GM18519 (cell line): ENCODE results near the gene C17orf114.
A peak's percentile ranks its signal among the peaks of the same experiment; 100 is the strongest.

Source experiments
- ATAC-seq: cut with Tn5 transposase; IDR thresholded peaks from one replicate; pipeline ENCODE4 v1.9.1; 2021; ENCODE audit warnings: mild to moderate bottlenecking, moderate library complexity; ENCODE audit not compliant: unreplicated experiment, low FRiP score

Gene C17orf114

DNA sequence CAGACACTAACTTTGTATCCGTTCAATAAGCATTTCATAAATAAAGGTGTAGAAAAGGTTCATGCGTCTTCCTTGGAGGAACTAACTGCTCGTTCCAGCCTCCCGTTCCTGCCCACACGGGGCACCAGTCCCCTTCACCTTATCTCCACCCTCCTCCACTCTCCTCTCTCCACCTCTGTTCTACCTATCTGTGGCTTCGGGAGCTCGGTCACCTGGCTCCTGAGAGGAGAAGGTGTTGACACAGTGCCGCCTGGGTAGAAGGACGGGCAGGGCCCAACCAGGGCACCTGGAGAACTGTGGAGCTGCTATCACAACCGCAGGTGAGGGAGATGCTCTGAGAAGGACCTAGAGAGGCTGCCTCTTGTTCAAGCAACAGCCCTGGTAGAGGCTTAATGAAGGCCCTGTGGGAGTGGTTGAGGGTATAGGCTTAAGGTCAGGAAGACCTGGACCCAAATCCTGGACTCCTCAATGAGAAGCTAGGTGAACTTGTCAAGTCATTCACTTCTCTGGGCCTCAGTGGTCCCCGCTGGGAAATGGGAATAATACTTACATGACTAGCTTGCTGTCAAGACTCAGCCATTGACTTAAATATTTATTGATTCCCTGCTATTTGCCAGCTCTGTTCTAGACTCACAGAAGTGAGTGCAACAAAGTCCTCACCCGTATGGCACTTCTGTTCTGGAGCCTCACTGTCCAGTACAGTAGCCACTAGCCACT, 21.4 kb upstream of the C17orf114 start:
- no peak for ATAC-seq

DNA sequence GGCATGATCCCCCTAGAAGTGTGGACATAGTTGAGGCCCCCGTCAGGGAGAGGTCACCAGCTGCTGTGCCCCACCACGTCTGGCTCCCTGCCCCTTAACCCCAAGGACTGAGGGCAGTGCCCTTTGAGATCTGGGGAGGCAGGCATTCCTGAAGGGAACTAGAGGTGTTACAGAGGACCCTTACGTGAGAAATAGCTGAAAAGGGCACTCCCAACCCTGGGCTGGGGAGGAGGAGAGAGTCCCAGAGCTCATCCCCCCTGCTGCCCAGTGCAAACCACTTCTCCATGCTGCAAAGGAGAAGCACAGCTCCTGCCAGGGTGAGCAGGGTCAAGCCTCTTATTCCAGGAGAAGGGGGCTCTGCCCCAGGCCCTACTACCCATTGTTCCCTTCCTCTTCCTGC, 20.7 kb upstream of the C17orf114 start:
- ATAC-seq, result no peak

DNA sequence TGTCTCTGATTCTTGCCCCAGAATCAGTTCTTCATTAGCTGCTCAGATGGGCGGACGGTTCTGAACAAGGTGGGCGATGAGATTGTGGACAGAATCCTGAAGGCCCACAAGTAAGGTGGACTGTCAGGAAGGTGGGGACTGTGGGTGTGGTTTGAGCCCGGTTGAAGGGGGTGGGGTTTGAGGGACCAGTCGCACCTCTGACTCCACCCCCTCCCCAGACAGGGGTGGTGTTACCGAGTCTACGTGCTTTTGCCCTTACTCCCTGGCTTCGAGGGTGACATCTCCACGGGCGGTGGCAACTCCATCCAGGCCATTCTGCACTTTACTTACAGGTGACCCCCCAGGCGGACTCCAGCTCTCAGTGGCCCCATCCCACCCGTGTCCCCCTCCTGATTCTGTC, 16.1 kb upstream of the C17orf114 start:
- ATAC-seq, result no peak

DNA sequence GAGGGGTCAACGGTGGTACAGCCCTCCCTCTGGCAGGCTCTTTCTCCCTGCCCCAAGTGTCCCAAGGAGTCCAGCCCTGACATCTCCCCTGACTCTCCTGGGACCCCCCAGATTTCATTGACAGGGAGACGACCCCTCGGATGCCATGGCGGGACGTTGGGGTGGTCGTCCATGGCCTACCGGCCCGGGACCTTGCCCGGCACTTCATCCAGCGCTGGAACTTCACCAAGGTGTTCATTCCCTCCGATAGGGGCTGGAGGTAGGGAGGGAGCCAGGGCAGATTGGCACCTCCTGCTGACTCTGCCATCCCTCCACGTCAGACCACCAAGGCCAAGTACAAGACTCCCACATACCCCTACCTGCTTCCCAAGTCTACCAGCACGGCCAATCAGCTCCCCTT, 14.7 kb upstream of the C17orf114 start:
- no peak for ATAC-seq

DNA sequence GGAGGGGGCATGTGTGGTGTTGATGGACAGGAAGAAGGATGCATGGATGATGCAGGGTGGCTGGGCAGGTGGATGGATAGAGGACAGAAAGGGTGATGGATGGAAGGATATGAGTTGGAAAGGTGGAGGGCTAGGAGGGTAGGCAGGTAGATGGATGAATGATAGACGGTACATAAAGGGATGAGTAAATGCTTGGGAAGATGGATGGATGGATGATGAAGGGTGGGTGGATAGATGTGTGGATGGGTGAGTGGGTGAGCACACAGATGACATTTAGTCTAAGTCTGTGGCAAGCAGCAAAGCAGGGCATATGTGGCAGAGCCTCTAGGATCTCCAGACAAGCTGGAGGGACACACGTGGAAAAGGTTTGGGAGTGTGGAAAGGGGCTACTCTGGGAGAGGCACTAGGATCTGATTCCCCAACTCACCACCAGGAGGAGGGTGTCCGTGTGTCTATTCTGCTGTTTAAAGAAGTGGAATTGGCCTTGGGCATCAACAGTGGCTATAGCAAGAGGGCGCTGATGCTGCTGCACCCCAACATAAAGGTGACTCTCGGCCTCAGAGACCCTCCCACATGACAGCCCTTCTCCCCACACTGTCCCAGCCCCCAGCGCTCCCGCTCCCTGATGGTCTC, 13.0 kb upstream of the C17orf114 start:
- no peak for ATAC-seq

DNA sequence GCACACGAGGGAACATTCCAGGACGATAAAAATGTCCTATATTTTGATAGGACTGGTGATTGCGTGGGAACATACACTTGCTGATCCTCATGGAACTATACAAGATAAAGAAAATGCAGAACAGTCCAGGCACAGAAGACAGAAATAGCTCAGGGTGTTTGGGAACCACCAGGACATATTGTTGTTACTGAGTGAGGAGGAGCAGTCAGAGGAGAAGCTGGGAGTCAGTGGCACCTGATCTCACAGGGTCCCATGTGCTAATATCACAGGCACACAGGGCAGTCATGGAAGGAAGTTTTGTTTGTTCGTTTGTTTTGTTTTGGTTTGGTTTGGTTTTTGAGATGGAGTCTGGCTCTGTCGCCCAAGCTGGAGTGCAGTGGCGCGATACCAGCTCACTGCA, 10.6 kb upstream of the C17orf114 start:
- ATAC-seq, result no peak

DNA sequence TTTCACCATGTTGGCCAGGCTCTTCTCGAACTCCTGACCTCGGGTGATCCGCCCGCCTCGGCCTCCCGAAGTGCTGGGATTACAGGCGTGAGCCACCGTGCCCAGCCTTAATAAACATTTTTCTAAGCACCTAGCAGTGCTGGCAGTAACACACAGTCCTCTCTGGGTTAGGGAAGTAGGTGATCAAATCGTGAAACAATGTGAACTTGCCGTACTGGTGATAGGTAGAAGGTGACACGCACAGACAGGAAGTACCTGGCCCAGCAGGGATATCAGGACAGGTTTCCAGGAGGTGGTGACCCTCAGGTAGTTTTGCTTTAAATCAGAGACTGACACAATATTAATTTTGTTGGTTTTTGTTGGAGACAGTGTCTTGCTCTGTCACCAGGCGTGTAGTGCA, 9.3 kb upstream of the C17orf114 start:
- no peak for ATAC-seq

DNA sequence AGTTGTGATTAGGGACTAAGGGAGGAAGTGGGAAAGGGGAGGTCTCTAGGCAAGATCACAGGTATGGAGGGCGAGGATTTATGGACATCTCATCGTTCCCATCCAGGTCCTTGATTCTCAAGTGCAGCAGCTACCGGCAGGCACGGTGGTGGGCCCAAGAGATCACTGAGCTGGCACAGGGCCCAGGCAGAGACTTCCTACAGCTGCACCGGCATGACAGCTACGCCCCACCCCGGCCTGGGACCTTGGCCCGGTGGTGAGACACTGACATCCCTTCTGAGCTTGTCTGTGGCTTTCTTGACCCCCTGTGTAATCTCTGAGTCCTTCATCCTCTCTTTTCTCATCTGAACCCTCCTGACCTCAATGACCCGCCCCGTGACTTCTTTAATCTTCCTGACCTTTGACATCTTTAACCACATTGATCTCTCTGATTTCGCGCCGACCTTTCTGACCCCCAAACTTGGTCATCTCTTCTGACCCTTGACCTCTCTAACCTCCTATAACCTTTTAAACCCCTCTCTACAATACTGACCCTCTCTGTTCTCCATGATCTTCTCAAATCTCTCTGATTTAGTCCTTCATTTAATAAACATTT, 8.7 kb upstream of the C17orf114 start:
- no peak for ATAC-seq

DNA sequence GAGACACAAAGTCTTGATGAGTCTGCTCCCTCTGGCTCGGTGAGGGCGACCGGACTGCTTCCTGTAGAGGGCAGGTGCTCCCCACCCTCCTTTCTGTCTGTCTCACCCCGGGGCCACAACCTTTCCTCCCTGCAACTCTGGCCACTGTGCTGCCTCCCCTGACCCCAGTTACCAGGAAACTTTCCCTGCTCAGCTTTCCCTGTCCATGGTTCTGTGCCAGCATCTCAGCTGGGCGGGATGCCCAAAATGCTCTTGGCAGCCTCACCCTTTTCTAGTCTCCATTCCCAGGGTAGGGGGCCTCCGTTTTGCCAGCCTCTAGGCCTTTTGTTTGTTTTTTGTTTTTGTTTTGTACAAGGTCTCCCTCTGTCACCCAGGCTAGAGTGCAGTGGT, 6.2 kb upstream of the C17orf114 start:
- ATAC-seq, result no peak

DNA sequence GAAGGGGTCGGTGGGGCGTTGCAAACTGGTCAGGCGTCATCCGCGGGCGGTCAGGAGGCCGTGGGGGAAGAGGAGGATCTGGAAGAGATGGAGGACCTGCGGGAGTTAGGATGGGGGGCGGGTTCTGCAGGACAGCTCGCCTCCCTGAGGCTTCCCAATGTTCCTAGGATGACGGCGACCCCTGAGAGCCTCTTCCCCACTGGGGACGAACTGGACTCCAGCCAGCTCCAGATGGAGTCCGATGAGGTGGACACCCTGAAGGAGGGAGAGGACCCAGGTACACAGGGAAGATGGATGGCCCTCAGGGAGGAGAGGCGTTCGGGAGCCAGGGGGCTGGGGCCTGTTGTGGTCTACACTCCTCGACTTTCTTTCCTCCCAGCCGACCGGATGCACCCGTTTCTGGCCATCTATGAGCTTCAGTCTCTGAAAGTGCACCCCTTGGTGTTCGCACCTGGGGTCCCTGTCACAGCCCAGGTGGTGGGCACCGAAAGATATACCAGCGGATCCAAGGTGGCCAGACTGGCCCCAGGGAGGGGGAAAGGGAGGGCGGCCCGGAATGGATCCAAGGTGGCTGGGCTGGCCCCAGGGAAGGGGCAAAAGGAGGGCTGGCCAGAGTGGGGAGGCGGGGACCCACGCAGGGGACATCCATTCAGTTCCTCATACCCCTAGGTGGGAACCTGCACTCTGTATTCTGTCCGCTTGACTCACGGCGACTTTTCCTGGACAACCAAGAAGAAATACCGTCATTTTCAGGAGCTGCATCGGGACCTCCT, 5.7 kb upstream of the C17orf114 start:
- no peak for ATAC-seq

DNA sequence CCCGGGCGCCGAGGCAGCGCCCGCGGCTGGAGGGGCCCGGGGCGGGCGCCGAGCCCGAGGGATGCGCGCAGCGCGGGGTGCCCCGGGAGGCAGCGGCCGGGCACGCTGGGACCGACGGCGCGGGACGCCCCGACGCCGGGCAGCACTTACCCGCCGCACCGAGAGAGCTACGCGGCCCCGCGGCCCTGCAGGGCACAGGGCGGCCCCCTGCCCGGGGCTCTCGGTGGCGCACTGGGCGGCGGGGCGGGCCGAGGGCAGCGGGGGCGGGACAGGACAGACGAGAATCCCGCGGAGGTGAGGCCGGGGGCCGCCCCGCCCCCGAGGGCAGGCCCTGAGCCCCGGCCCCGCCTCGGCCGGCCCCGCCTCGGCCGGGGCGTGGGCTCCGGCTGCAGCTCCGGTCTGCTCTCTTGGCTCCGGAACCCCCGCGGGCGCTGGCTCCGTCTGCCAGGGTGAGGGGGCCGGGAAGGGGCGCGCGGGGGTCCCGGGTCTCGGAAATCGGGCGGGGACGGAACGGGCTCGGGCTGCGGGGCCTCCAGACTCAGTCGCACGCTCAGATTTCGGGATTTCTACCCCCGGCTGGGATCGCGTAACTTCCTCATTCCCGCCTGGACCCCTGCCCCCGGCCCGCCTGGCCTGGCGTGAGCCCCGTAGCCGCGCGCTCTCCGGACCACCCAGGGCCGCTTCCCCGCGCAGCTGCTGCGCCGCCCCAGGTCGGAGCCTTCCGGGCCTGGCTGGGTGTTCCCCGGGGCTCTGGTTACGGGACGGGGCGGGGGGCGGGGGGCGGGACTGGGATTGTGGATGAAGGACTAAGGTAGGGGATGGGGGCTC, 4.9 kb upstream of the C17orf114 start, which contains the start of gene PLD2:
Gene PLD2 (plus strand): TSS at position 376 of the 828 bp plus-strand sequence. CDS start 621 bp downstream, outside the sequence.
- peak; percentile 79 for ATAC-seq

DNA sequence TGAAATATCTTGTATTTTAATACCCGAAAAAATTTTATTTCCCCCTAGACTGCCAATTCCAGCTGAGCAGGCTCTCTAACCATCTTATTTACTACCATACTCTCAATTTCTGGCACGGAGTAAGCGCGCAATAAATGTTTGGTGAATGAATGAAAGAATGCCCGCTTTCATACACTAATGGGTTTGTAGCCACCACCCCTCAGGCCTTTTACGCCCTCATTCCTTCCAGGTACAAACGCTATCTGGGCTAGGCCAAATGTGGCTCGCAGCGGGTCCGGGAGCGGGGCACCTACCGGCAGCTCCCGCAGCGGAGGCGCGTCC, 4.3 kb upstream of the C17orf114 start:
- no peak for ATAC-seq

DNA sequence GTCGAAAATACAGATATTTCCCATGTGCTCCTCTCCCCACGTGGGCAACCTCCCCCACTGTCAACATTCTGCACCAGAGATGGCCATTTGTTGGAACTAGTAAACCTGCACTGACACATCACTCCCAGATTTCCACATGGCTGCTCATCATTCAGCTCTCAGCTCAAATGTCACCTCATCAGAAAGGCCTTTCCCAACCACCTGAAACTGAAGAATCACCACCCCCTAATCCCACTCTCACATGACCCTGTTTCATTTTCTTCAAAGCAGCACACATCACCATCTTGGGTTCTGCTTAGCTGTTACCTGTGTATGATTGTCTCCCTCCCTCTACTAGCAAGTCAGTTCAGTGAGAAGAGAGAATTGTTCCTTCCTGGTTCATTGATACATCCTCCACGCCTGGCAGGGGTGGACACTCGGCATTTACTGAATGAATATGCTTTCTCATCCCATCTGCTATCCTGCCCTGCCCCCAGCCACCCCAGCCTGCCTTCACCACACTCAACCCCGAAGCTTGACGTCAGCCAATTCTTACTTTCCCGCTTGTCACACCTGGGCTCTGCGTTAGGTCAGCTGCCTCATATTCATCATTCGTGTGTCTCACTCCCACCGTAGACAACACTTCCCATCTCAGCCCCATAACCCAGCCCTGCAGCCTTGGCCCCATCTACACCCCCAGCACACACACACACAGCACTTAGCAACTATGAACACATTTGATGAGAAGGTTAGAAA, 1.5 kb downstream of the C17orf114 start:
- no peak for ATAC-seq

DNA sequence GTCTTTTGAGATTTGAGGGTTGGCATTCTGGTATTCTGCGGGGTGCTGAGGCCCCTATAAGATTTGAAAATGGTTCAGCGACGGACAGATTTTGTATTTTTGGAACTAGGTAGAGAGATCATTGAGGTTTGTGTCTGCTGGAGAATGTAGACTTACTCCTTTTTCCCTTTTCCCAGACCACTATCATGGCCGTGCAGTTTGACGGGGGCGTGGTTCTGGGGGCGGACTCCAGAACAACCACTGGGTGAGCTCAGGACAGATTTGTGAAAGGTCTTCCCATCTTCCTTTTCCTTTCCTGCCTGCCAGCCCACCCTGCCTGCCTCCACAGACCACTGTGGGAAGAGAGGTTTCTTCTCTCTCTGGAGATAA, 5.6 kb downstream of the C17orf114 start:
- no peak for ATAC-seq

DNA sequence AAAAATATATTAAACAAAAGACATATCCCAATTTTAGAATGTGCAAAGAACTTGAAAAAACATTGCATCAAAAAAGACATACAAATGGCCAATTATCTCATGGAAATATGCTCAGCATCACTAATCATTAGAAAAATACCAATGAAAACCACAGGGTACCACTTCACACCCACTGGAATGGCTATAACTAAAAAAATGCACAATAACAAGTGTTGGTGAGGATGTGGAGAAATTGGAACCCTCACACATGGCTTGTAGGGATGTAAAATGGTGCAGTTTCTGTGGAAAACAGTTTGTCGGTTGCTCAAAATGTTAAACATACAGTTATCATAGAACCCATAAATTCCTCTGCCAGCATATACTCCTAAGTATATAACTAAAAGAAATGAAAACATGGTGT, 7.0 kb downstream of the C17orf114 start:
- ATAC-seq, result no peak

DNA sequence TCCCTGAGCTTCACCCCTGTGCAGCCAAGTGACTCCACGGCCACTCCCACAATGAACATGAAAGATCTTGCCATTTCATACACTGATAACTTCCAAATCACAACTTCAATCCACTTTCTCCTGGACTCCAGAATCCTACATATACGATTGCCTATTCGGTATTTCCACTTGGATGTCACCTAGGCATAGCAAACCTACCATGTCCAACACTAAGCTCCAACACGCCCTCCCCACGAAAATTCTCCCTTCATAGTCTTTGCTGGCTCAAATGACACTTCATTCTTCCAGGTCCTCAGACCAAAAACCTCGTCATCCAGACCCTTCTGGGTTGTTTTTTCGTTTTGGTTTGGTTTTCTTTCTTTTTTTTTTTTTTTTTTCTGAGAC, 11.4 kb downstream of the C17orf114 start:
- no peak for ATAC-seq

DNA sequence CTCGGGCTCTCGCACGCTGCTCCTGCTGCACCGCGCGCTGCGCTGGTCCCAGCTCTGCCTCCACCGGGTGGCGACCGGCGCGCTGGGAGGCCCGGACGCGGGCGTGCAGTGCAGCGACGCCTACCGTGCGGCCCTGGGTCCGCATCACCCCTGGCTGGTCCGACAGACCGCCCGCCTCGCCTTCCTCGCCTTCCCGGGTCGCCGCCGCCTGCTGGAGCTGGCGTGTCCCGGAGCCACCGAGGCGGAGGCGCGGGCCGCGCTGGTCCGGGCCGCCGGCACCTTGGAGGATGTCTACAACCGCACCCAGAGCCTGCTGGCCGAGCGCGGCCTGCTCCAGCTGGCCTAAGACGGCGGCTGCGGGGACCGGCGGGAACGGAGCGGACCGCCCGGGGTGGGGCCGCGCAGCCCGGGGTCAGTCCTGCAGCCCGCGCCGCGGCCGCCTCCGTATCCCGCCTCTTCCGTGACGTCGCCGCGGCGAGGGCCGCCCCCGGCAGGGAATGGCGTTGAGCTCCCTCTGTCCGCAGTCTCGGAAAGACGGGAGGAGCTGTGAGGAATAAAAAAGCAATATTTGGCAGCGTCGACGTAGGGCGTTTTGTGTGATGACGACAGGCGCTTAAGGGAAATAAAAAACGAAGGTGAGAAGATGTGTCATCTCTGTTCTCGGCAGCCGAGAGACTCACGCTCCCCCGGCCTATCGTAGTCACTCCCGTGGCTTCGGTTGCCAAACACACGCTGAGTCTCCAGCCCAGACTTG, 12.0 kb downstream of the C17orf114 start:
- no peak for ATAC-seq

DNA sequence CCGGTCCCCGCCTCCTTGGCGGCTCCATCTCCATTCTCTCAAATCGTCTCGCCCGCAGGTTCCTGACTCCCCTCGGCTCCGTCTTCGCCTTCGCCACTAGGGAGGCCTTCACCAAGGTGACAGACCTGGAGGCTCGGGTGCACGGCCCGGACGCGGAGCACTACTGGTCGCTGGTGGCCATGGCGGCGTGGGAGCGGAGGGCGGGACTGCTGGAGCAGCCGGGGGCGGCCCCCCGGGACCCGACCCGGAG, 12.5 kb downstream of the C17orf114 start:
- no peak for ATAC-seq
